Measurements from ENCODE around the gene ADAM15.

DNA sequence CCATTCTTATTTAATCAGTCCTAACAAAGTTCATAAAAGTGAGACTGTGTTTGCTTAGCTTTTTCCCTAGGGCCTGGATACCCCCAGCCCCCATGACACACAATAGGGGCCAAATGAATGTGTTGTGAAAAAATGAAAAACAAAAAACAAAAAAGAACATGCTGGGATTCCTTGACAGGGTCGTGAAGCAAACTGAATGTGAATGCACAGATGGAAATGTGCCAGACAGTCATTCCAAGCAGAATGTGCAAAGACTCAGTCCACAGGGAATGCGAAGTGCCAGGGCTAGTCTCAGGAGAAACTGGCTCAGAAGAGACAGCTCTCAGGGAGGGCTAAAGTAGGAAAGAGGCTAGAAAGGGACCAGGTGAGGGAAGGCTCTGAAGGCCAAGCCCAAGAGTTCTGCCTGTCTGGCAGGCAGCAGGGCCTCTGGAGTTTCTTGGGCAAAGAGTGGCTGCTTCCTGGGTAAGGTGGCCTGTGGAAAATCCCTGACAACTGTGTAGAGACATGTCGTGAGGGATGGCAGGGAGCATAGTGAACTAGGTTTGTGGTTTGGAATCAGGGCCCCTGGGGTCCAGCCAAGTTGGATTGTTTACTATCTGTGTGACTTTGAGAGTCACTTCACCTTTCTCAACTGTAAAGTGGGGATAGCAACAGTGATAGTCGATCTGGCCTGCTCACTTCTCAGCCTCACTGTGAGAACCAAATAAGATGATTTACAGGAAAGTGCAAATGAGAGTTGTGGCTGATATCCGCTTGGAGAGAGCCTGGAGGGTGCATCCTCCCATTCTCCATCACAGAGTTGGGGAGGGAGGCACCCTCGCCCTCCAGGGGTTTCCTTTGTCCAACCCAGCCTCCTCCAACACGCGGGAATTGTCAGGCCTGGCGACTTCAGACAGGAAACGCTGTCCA, 1.2 kb upstream of the ADAM15 start:
- TF ChIP-seq, protein P1, sequence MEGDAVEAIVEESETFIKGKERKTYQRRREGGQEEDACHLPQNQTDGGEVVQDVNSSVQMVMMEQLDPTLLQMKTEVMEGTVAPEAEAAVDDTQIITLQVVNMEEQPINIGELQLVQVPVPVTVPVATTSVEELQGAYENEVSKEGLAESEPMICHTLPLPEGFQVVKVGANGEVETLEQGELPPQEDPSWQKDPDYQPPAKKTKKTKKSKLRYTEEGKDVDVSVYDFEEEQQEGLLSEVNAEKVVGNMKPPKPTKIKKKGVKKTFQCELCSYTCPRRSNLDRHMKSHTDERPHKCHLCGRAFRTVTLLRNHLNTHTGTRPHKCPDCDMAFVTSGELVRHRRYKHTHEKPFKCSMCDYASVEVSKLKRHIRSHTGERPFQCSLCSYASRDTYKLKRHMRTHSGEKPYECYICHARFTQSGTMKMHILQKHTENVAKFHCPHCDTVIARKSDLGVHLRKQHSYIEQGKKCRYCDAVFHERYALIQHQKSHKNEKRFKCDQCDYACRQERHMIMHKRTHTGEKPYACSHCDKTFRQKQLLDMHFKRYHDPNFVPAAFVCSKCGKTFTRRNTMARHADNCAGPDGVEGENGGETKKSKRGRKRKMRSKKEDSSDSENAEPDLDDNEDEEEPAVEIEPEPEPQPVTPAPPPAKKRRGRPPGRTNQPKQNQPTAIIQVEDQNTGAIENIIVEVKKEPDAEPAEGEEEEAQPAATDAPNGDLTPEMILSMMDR (IDR thresholded peaks at IDR 0.05): no peak
- TF ChIP-seq POLR2AphosphoS5 (IDR thresholded peaks at IDR 0.05): no peak

Measured in suprapubic skin (tissue), 3 donors.